GM10248 (cell line): ENCODE results near the gene ZNF664.
A peak's percentile ranks its signal among the peaks of the same experiment; 100 is the strongest.

Experiments used
- CTCF ChIA-PET: fragments of 300-600 bp; sonication (Branson Sonifier 250); formaldehyde crosslinking; extraction: SDS; loops from one replicate; lab custom pipeline; 2021; ENCODE audit warnings: antibody characterized with exemption; lab: Yijun Ruan, JAX
- POLR2A ChIA-PET: fragments of 350-650 bp; sonication (Branson Sonifier 250); formaldehyde crosslinking; extraction: SDS; loops from one replicate; lab custom pipeline; 2020; ENCODE audit warnings: antibody characterized with exemption; lab: Yijun Ruan, JAX
- DNase-seq: peaks from one replicate; pipeline ENCODE4 v3.0.0; 2012; ENCODE audit errors: extremely low spot score
- CTCF ChIP-seq: IDR thresholded peaks from 2 replicates; pipeline ENCODE4 v1.5.1; 2012; ENCODE audit warnings: mild to moderate bottlenecking, low read depth; ENCODE audit errors: extremely low read depth, missing control alignments, control extremely low read depth

ZNF664 gene

DNA sequence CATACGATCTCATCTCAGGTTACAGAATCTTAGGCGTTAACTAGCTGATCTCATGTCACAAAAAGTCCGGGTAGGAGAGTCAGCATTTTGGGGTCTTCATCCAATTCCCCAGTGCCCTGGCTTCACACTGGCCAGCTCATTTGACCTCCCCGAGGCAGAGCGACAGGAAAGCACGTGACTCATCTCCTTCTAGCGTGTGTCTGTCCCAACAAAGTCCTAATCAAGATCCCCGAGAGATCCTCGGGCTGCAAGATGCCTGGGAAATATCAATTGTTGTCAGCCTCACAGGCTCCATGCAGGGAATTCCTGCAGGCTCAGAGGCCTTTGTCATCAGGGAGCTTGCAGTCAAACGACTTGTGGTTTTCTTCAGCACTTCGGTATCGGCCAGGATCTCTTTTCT lies 57.5 kb downstream of the ZNF664 start:
- POLR2A ChIA-PET, result no interaction called here
- CTCF ChIA-PET, result interaction anchor here (1.2 to 2.8 kb wide), 4 partner anchors 9 to 125 kb away, joined by 3 to 20 read pairs (median 7); no protein-coding TSS in a partner anchor
- TF ChIP-seq CTCF, result no peak
- no peak for DNase-seq

GRCh38 chr12:124031058-124031457 lies 58.0 kb downstream of the ZNF664 start:
- no peak for DNase-seq
- TF ChIP-seq CTCF, result no peak
- ChIA-PET CTCF (interaction anchor here (1.5 to 2.8 kb wide), 11 partner anchors 8 to 732 kb away, joined by 3 to 20 read pairs (median 8); no protein-coding TSS in a partner anchor), POLR2A (no interaction called here)

DNA sequence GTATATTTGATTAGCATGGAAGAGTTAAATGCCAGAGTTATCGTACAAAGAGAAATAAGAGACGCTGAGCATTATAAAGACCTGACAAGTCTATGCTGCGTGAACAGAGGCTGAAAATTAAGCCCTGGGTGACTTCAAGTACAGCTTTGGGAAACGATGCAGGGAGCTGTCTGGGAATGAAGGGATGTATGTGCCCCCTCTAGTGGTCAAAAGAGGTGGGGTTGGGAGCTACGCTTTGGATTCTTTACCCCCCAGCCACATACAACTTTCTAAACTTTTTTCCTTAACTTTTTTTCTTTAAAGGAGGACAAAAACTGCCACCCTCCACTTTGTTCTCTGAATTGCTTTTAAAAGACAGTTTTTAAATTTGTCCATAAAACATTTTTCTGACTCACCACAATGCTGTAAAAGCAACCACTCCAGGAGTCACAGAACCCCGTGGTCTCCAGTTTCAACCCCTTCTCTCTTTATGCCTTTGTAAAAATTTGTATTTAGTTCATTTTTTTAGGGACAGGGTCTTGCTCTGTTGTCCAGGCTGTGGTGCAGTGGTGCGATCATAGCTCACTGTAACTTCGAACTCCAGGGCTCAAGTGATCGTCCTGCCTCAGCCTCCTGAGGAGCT lies 59.4 kb downstream of the ZNF664 start:
- DNase-seq, result peak; percentile 72
- CTCF ChIA-PET, result interaction anchor here (0.7 to 2.7 kb wide), 39 partner anchors 10 to 874 kb away, joined by 3 to 20 read pairs (median 4); no protein-coding TSS in a partner anchor
- POLR2A ChIA-PET, result interaction anchor here (0.7 kb wide), 1 partner anchor 596 kb away, joined by 4 read pairs; the partner anchor contains the start of gene RILPL2
- TF ChIP-seq CTCF, result peak; percentile 72

- ChIA-PET CTCF (interaction anchor here (1.3 to 2.0 kb wide), 2 partner anchors 12 to 246 kb away, joined by 3 to 7 read pairs; no protein-coding TSS in a partner anchor), POLR2A (no interaction called here)
- no peak for DNase-seq
- TF ChIP-seq CTCF, result no peak
Measured at GRCh38 chr12:124033859-124034258, 60.8 kb downstream of the ZNF664 start.

DNA sequence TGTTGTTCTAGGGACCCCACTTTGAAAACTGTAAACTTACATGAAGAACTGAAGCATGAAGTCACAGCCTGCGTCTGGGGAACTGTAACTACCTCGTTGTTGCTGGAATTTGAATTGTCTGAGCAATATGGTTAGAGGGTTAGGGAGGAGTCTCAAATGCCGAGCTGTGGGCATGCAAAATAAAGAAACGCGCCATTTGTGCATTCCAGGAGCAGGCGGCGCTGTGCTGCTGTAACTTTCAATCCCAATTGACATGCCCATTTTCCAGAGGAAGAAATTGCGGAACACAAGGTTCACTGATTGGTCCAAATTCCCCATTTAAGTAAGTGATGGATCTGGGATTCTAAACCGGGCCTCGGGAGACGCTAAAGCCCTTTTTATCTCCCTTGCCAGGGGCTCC lies 61.3 kb downstream of the ZNF664 start:
- ChIA-PET POLR2A (no interaction called here), CTCF (no interaction called here)
- no peak for TF ChIP-seq CTCF
- DNase-seq, result no peak

DNA sequence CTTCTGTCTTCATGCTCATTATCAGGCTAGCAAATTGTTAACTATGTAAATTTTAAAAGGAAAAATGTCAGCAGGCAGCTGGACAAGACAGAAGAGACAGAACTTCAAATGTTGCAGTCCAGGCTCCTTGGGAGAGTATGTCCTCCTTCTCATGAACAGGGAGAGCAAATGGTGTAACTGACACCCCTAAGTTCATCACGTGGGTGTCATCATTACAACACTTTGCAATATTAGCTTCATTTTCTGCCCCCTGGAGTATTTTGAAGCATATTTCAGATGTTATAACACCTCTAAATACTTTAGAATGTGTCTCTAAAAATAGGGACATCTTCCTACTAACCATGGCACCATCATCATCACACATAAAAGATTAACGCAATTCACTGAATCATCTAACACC lies 62.1 kb downstream of the ZNF664 start:
- CTCF ChIA-PET, result interaction anchor here (1.4 to 3.9 kb wide), 5 partner anchors 15 to 736 kb away, joined by 3 to 29 read pairs (median 12); no protein-coding TSS in a partner anchor
- no peak for TF ChIP-seq CTCF
- POLR2A ChIA-PET, result no interaction called here
- no peak for DNase-seq
